ENCODE data around the gene GALNT2.

Gene GALNT2

GRCh38 chr1:230253150-230253549, 186.1 kb downstream of the GALNT2 start:
- TF ChIP-seq, protein P1, sequence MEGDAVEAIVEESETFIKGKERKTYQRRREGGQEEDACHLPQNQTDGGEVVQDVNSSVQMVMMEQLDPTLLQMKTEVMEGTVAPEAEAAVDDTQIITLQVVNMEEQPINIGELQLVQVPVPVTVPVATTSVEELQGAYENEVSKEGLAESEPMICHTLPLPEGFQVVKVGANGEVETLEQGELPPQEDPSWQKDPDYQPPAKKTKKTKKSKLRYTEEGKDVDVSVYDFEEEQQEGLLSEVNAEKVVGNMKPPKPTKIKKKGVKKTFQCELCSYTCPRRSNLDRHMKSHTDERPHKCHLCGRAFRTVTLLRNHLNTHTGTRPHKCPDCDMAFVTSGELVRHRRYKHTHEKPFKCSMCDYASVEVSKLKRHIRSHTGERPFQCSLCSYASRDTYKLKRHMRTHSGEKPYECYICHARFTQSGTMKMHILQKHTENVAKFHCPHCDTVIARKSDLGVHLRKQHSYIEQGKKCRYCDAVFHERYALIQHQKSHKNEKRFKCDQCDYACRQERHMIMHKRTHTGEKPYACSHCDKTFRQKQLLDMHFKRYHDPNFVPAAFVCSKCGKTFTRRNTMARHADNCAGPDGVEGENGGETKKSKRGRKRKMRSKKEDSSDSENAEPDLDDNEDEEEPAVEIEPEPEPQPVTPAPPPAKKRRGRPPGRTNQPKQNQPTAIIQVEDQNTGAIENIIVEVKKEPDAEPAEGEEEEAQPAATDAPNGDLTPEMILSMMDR (IDR thresholded peaks at IDR 0.05; ENCODE audit: extremely low read depth, insufficient read depth, missing control alignments), result no peak
- in situ Hi-C loops (cut with MboI; ENCODE audit: low pct_unique_long_range_greater_than_20kb, low sequenced_read_pairs, unreplicated experiment), result no loop called here
- no peak for DNase-seq (ENCODE audit: low spot score)

DNA sequence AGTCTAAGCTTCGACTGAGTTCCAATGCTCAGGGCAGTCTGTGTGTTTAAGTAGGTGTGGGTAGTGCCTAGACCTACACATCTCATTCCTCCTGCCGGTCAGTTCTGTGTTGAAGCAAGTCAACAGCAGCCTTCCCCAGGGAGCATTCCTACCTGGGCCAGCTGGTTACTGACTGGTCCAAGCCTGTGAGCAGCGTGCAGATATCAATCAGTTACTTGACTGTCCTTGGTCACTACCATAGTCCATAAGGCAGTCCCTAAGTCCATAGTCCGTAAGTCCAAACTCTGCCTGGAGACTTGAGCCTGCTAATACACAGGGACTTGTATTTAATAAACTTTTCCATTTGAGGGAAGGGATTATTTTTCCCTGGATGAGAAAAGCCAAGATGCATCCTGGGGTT, 187.2 kb downstream of the GALNT2 start:
- in situ Hi-C loops (cut with MboI; ENCODE audit: low pct_unique_long_range_greater_than_20kb, low sequenced_read_pairs, unreplicated experiment), result no loop called here
- TF ChIP-seq, protein P1 (IDR thresholded peaks at IDR 0.05; ENCODE audit: extremely low read depth, insufficient read depth, missing control alignments), result no peak
- no peak for DNase-seq (ENCODE audit: low spot score)

GRCh38 chr1:230255116-230255515, 188.1 kb downstream of the GALNT2 start:
- no peak for DNase-seq (ENCODE audit: low spot score)
- TF ChIP-seq, protein P1 (IDR thresholded peaks at IDR 0.05; ENCODE audit: extremely low read depth, insufficient read depth, missing control alignments), result no peak
- in situ Hi-C loops (cut with MboI; ENCODE audit: low pct_unique_long_range_greater_than_20kb, low sequenced_read_pairs, unreplicated experiment), result no loop called here

DNA sequence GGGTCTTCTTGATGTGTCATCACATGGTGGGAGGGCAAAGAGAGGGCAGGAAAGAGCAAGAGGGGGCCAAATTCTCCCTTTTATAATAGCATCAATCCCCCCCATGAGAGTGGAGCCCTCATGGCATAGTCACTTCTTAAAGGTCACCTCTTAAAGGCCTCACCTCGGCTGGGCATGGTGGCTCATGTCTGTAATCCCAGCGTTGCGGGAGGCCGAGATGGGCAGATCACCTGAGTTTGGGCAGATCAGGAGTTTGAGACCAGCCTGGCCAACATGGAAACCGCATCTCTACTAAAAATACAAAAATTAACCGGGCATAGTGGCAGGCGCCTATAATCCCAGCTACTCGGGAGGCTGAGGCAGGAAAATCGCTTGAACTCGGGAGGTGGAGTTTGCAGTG, 189.0 kb downstream of the GALNT2 start:
- in situ Hi-C loops (cut with MboI; ENCODE audit: low pct_unique_long_range_greater_than_20kb, low sequenced_read_pairs, unreplicated experiment), result no loop called here
- TF ChIP-seq, protein P1 (IDR thresholded peaks at IDR 0.05; ENCODE audit: extremely low read depth, insufficient read depth, missing control alignments), result no peak
- DNase-seq (ENCODE audit: low spot score), result no peak

DNA sequence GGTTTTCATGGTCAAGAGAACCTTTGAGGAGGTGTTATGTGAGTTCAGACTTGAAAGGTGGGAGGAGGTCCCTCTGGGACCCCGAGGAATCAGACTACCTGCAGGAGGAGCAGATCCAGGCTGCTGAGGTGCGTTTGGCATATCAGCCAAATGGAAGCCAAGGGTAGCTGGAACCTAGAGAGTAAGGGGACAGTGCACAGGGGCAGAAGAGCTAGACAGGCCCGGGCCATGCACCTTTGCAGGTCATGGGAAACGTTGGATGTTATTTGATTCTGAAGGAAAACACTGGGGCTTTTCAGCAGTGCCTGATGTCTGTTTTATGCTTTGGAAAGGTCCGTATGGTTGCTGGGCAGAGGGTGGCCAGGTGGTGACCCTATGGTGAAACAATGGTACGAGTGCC, 189.9 kb downstream of the GALNT2 start:
- no peak for DNase-seq (ENCODE audit: low spot score)
- in situ Hi-C loops (cut with MboI; ENCODE audit: low pct_unique_long_range_greater_than_20kb, low sequenced_read_pairs, unreplicated experiment), result no loop called here
- TF ChIP-seq, protein P1 (IDR thresholded peaks at IDR 0.05; ENCODE audit: extremely low read depth, insufficient read depth, missing control alignments), result no peak

DNA sequence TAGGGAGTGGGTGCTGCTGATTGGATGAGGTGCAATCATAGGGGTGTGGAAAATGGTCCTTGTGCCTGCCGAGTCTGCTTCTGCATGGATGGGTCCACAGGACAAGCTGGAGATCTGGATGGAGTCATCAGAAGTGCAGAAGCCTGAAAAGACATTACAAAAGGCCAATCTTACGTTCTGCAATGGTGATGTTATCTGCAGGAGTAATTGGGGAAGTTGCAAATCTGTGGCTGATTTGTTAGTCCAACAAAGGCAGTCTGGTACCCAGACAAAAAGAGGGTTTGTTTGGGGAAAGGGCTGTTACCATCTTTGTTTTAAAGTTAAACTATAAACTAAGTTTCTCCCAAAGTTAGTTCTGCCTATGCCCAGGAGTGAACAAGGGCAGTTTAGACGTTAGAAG, 192.6 kb downstream of the GALNT2 start:
- in situ Hi-C loops (cut with MboI; ENCODE audit: low pct_unique_long_range_greater_than_20kb, low sequenced_read_pairs, unreplicated experiment), result no loop called here
- no peak for DNase-seq (ENCODE audit: low spot score)
- TF ChIP-seq, protein P1 (IDR thresholded peaks at IDR 0.05; ENCODE audit: extremely low read depth, insufficient read depth, missing control alignments), result no peak

DNA sequence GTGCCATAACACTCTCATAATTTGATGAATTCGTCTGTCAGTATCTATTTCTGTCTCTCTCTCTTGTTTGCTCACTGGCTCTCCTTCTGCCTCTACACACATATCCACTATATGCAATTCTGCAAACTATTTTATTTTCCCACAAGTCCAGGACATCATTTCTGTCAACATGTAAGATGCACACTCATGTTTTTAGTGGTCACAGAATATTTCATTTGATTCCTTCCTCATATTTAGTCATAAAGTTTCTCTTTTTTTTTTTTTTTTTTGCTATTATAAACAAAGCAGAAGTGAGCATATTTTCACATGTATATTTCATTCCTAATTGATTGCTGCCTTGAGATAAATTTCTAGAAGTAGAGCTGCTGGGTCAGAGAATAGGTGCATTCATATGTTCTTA, 193.8 kb downstream of the GALNT2 start:
- DNase-seq (ENCODE audit: low spot score), result no peak
- in situ Hi-C loops (cut with MboI; ENCODE audit: low pct_unique_long_range_greater_than_20kb, low sequenced_read_pairs, unreplicated experiment), result no loop called here
- TF ChIP-seq, protein P1 (IDR thresholded peaks at IDR 0.05; ENCODE audit: extremely low read depth, insufficient read depth, missing control alignments), result no peak
